Measurements from ENCODE around the gene TMCC2.
"Not testable (repeated sequence)": the region's sequence is repeated elsewhere in the genome, so short reads cannot be mapped to it uniquely, and the experiment has no call there.

Gene TMCC2

GRCh38 chr1:205280666-205281395 lies 53.1 kb downstream of the TMCC2 start:
- H3K4me1 ChIP-seq (ENCODE audit: control insufficient read depth, insufficient read depth, low read length), result peaks cover 13% of the 10 kb centered on the region
- DNase-seq (ENCODE audit: low read depth, low spot score); H3K36me3 ChIP-seq (ENCODE audit: control insufficient read depth, insufficient read depth, low read length); H3K27ac ChIP-seq (ENCODE audit: low read length); H3K4me3 ChIP-seq (ENCODE audit: low read length); H3K27me3 ChIP-seq (ENCODE audit: control insufficient read depth, insufficient read depth, low read length); H3K9me3 ChIP-seq (ENCODE audit: control insufficient read depth, insufficient read depth, low read length): not testable (repeated sequence)
- WGBS (ENCODE audit: insufficient coverage, insufficient read length), result no CpG with 5 or more reads among the region's 10 CpGs

GRCh38 chr1:205283270-205284147 lies 55.8 kb downstream of the TMCC2 start:
- WGBS (ENCODE audit: insufficient coverage, insufficient read length), result no CpG with 5 or more reads among the region's 15 CpGs
- Histone ChIP-seq H3K36me3 (ENCODE audit: control insufficient read depth, insufficient read depth, low read length) (no peaks in the 10 kb centered on the region), H3K9me3 (ENCODE audit: control insufficient read depth, insufficient read depth, low read length) (no peaks in the 10 kb centered on the region), H3K27ac (ENCODE audit: low read length) (no peak overlapping the region), H3K4me1 (ENCODE audit: control insufficient read depth, insufficient read depth, low read length) (peaks cover 16% of the 10 kb centered on the region), H3K27me3 (ENCODE audit: control insufficient read depth, insufficient read depth, low read length) (no peaks in the 10 kb centered on the region), H3K4me3 (ENCODE audit: low read length) (no peak overlapping the region)
- DNase-seq (ENCODE audit: low read depth, low spot score), result no peak

- peak; percentile 78 for DNase-seq (ENCODE audit: low read depth, low spot score)
- Histone ChIP-seq H3K4me3 (ENCODE audit: low read length) (no peak overlapping the region), H3K27me3 (ENCODE audit: control insufficient read depth, insufficient read depth, low read length) (no peaks in the 10 kb centered on the region), H3K9me3 (ENCODE audit: control insufficient read depth, insufficient read depth, low read length) (no peaks in the 10 kb centered on the region), H3K4me1 (ENCODE audit: control insufficient read depth, insufficient read depth, low read length) (peaks cover 16% of the 10 kb centered on the region), H3K27ac (ENCODE audit: low read length) (no peak overlapping the region), H3K36me3 (ENCODE audit: control insufficient read depth, insufficient read depth, low read length) (no peaks in the 10 kb centered on the region)
- no CpG with 5 or more reads among the region's 7 CpGs for WGBS (ENCODE audit: insufficient coverage, insufficient read length)
Observed at GRCh38 chr1:205284420-205285144, 56.8 kb downstream of the TMCC2 start.

GRCh38 chr1:205285381-205286101 lies 57.8 kb downstream of the TMCC2 start:
- H3K27me3 ChIP-seq (ENCODE audit: control insufficient read depth, insufficient read depth, low read length), result no peaks in the 10 kb centered on the region
- DNase-seq (ENCODE audit: low read depth, low spot score), result no peak
- no peak overlapping the region for H3K27ac ChIP-seq (ENCODE audit: low read length)
- peaks cover 16% of the 10 kb centered on the region for H3K4me1 ChIP-seq (ENCODE audit: control insufficient read depth, insufficient read depth, low read length)
- H3K9me3 ChIP-seq (ENCODE audit: control insufficient read depth, insufficient read depth, low read length), result no peaks in the 10 kb centered on the region
- no CpG with 5 or more reads among the region's 12 CpGs for WGBS (ENCODE audit: insufficient coverage, insufficient read length)
- no peak overlapping the region for H3K4me3 ChIP-seq (ENCODE audit: low read length)
- H3K36me3 ChIP-seq (ENCODE audit: control insufficient read depth, insufficient read depth, low read length), result no peaks in the 10 kb centered on the region

- H3K27me3 ChIP-seq (ENCODE audit: control insufficient read depth, insufficient read depth, low read length), result no peaks in the 10 kb centered on the region
- DNase-seq (ENCODE audit: low read depth, low spot score), result no peak
- H3K9me3 ChIP-seq (ENCODE audit: control insufficient read depth, insufficient read depth, low read length), result no peaks in the 10 kb centered on the region
- H3K4me1 ChIP-seq (ENCODE audit: control insufficient read depth, insufficient read depth, low read length), result peaks cover 16% of the 10 kb centered on the region
- no peak overlapping the region for H3K27ac ChIP-seq (ENCODE audit: low read length)
- no peaks in the 10 kb centered on the region for H3K36me3 ChIP-seq (ENCODE audit: control insufficient read depth, insufficient read depth, low read length)
- WGBS (ENCODE audit: insufficient coverage, insufficient read length), result no CpG with 5 or more reads among the region's 9 CpGs
- H3K4me3 ChIP-seq (ENCODE audit: low read length), result no peak overlapping the region
Observed at GRCh38 chr1:205286335-205286950, 58.7 kb downstream of the TMCC2 start.

- H3K36me3 ChIP-seq (ENCODE audit: control insufficient read depth, insufficient read depth, low read length), result no peaks in the 10 kb centered on the region
- no peaks in the 10 kb centered on the region for H3K27me3 ChIP-seq (ENCODE audit: control insufficient read depth, insufficient read depth, low read length)
- no peak overlapping the region for H3K4me3 ChIP-seq (ENCODE audit: low read length)
- DNase-seq (ENCODE audit: low read depth, low spot score), result no peak
- H3K27ac ChIP-seq (ENCODE audit: low read length), result no peak overlapping the region
- peaks cover 16% of the 10 kb centered on the region for H3K4me1 ChIP-seq (ENCODE audit: control insufficient read depth, insufficient read depth, low read length)
- H3K9me3 ChIP-seq (ENCODE audit: control insufficient read depth, insufficient read depth, low read length), result no peaks in the 10 kb centered on the region
- no CpG with 5 or more reads among the region's 3 CpGs for WGBS (ENCODE audit: insufficient coverage, insufficient read length)
Observed at GRCh38 chr1:205287076-205287475, 59.3 kb downstream of the TMCC2 start.

- H3K4me1 ChIP-seq (ENCODE audit: control insufficient read depth, insufficient read depth, low read length), result peaks cover 16% of the 10 kb centered on the region
- H3K4me3 ChIP-seq (ENCODE audit: low read length), result no peak overlapping the region
- H3K27ac ChIP-seq (ENCODE audit: low read length), result no peak overlapping the region
- no peaks in the 10 kb centered on the region for H3K9me3 ChIP-seq (ENCODE audit: control insufficient read depth, insufficient read depth, low read length)
- no peaks in the 10 kb centered on the region for H3K36me3 ChIP-seq (ENCODE audit: control insufficient read depth, insufficient read depth, low read length)
- no peak for DNase-seq (ENCODE audit: low read depth, low spot score)
- WGBS (ENCODE audit: insufficient coverage, insufficient read length), result no CpG with 5 or more reads among the region's 8 CpGs
- no peaks in the 10 kb centered on the region for H3K27me3 ChIP-seq (ENCODE audit: control insufficient read depth, insufficient read depth, low read length)
Observed at GRCh38 chr1:205287767-205288559, 60.2 kb downstream of the TMCC2 start.

GRCh38 chr1:205291596-205291995 lies 63.9 kb downstream of the TMCC2 start:
- H3K4me1 ChIP-seq (ENCODE audit: control insufficient read depth, insufficient read depth, low read length), result peaks cover 13% of the 10 kb centered on the region; the same call in 1 of the 2 replicates
- H3K27me3 ChIP-seq (ENCODE audit: control insufficient read depth, insufficient read depth, low read length), result no peaks in the 10 kb centered on the region
- no peaks in the 10 kb centered on the region for H3K36me3 ChIP-seq (ENCODE audit: control insufficient read depth, insufficient read depth, low read length)
- no peaks in the 10 kb centered on the region for H3K9me3 ChIP-seq (ENCODE audit: control insufficient read depth, insufficient read depth, low read length)
- WGBS (ENCODE audit: insufficient coverage, insufficient read length), result no CpG with 5 or more reads among the region's 6 CpGs
- no peak overlapping the region for H3K27ac ChIP-seq (ENCODE audit: low read length)
- DNase-seq (ENCODE audit: low read depth, low spot score), result no peak
- H3K4me3 ChIP-seq (ENCODE audit: low read length), result no peak overlapping the region

GRCh38 chr1:205293350-205294074 lies 65.8 kb downstream of the TMCC2 start:
- Histone ChIP-seq H3K27me3 (ENCODE audit: control insufficient read depth, insufficient read depth, low read length) (no peaks in the 10 kb centered on the region), H3K4me1 (ENCODE audit: control insufficient read depth, insufficient read depth, low read length) (peaks cover 15% of the 10 kb centered on the region), H3K36me3 (ENCODE audit: control insufficient read depth, insufficient read depth, low read length) (no peaks in the 10 kb centered on the region), H3K4me3 (ENCODE audit: low read length) (no peak overlapping the region), H3K27ac (ENCODE audit: low read length) (peak overlapping the region; percentile 34), H3K9me3 (ENCODE audit: control insufficient read depth, insufficient read depth, low read length) (no peaks in the 10 kb centered on the region)
- DNase-seq (ENCODE audit: low read depth, low spot score), result no peak
- WGBS (ENCODE audit: insufficient coverage, insufficient read length), result no CpG with 5 or more reads among the region's 10 CpGs
